ENCODE results near the gene ILDR2. TPM values are rescaled to one million over a fixed set of nuclear protein-coding genes. Genes with fewer than 3 reads are reported as not detected.
A peak's percentile ranks its signal among the peaks of the same experiment; 100 is the strongest.

Gene ILDR2
- total RNA-seq, 1 donor from 2014 or later = 2.6 TPM

- Histone ChIP-seq H3K9me3 (ENCODE audit: control insufficient read depth in 3 of 3, low read length in 3 of 3) (no peaks in the 10 kb centered on the region), H3K4me1 (ENCODE audit: control insufficient read depth in 3 of 3, insufficient read depth in 3 of 3, low read length in 3 of 3) (peaks cover 4 to 10% (median 4%) of the 10 kb centered on the region in 3 donors), H3K36me3 (ENCODE audit: control insufficient read depth in 3 of 3, insufficient read depth in 3 of 3, low read length in 3 of 3) (no peaks in the 10 kb centered on the region), H3K9ac (ENCODE audit: low read depth in 1 of 3, low read length in 3 of 3) (no peak overlapping the region), H3K27ac (ENCODE audit: low read depth, low read length) (no peak overlapping the region), H3K27me3 (ENCODE audit: control insufficient read depth in 3 of 3, insufficient read depth in 3 of 3, low read length in 3 of 3) (peaks cover 4 to 14% (median 7%) of the 10 kb centered on the region in 3 donors), H3K4me3 (ENCODE audit: low read length in 3 of 3) (no peak overlapping the region)
These were observed 25.2 kb downstream of the ILDR2 start for GRCh38 chr1:166950156-166950555.

DNA sequence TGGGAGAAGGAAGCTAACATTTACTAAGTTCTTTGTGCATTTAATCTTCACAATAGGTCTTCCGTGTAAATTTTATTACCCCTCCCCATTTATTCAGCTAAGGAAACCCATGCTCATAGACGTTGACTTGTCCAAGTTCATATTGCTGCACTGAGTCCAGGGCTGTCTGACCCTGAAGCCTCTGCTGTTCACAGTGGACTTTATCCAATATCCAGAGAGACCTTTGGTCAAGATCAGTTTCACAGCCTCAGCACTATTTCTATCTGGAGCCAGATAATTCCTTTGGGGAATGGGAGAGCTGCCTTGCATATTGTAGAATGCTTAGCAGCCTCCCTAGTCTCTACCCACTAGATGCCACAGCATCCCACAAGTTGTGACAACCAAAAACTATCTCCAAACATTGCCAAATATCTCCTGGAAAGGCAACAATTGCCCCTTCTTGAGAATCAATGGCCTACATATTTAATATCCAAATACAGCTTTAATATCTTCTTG is 26.4 kb downstream of the ILDR2 start:
- no peaks in the 10 kb centered on the region for H3K9me3 ChIP-seq (ENCODE audit: control insufficient read depth in 3 of 3, low read length in 3 of 3)
- no peak overlapping the region for H3K9ac ChIP-seq (ENCODE audit: low read depth in 1 of 3, low read length in 3 of 3)
- peaks cover 4 to 10% (median 4%) of the 10 kb centered on the region in 3 donors for H3K4me1 ChIP-seq (ENCODE audit: control insufficient read depth in 3 of 3, insufficient read depth in 3 of 3, low read length in 3 of 3)
- H3K27me3 ChIP-seq (ENCODE audit: control insufficient read depth in 3 of 3, insufficient read depth in 3 of 3, low read length in 3 of 3) = peaks cover 4 to 14% (median 7%) of the 10 kb centered on the region in 3 donors
- H3K36me3 ChIP-seq (ENCODE audit: control insufficient read depth in 3 of 3, insufficient read depth in 3 of 3, low read length in 3 of 3) = no peaks in the 10 kb centered on the region
- no peak overlapping the region for H3K27ac ChIP-seq (ENCODE audit: low read depth, low read length)
- H3K4me3 ChIP-seq (ENCODE audit: low read length in 3 of 3) = no peak overlapping the region

DNA sequence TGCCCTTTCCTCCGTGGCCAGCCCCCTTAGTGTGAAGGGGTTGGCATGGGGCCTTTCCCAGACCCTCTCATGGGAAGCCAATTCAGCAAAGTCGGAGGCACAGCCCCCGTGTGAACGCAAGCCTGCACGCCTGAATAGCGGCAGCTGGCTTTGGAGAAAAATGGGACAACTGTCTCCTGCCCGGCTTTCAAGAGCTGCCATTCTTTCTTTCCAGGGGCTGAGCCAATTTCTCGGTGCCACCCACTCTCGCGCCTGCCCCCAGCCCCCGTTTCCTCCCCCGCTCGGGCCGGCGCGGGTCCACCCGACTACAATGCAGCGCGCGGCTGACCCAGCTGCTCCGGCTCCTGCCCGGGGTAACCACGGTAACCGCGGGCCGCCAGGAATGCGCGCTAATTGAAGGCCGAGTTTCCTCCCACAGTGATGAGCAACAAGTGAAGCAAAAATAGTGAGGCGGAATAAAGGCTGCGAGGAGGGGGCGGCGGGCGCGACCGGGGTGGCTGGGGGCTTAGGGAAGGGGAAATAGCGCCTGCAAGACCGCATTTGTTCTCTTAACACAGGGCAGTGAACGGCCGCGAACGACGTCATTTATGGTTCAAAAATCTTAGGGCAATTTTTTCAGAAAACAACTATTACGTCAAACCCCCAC is 27.8 kb downstream of the ILDR2 start:
- peaks cover 4 to 10% (median 4%) of the 10 kb centered on the region in 3 donors for H3K4me1 ChIP-seq (ENCODE audit: control insufficient read depth in 3 of 3, insufficient read depth in 3 of 3, low read length in 3 of 3)
- H3K9me3 ChIP-seq (ENCODE audit: control insufficient read depth in 3 of 3, low read length in 3 of 3) = no peaks in the 10 kb centered on the region
- H3K4me3 ChIP-seq (ENCODE audit: low read length in 3 of 3) = peak overlapping the region; percentile 38 to 49 (median 39)
- H3K27ac ChIP-seq (ENCODE audit: low read depth, low read length) = no peak overlapping the region
- H3K36me3 ChIP-seq (ENCODE audit: control insufficient read depth in 3 of 3, insufficient read depth in 3 of 3, low read length in 3 of 3) = no peaks in the 10 kb centered on the region
- peaks cover 4 to 14% (median 7%) of the 10 kb centered on the region in 3 donors for H3K27me3 ChIP-seq (ENCODE audit: control insufficient read depth in 3 of 3, insufficient read depth in 3 of 3, low read length in 3 of 3)
- H3K9ac ChIP-seq (ENCODE audit: low read depth in 1 of 3, low read length in 3 of 3) = peak overlapping the region; percentile 16 to 58 (median 26)

GRCh38 chr1:166944186-166944967 is 31.0 kb downstream of the ILDR2 start:
- H3K4me1 ChIP-seq (ENCODE audit: control insufficient read depth in 3 of 3, insufficient read depth in 3 of 3, low read length in 3 of 3) = peaks cover 4 to 6% (median 4%) of the 10 kb centered on the region in 3 donors
- peaks cover 4 to 12% (median 7%) of the 10 kb centered on the region in 3 donors for H3K27me3 ChIP-seq (ENCODE audit: control insufficient read depth in 3 of 3, insufficient read depth in 3 of 3, low read length in 3 of 3)
- no peak overlapping the region for H3K4me3 ChIP-seq (ENCODE audit: low read length in 3 of 3)
- no peaks in the 10 kb centered on the region for H3K9me3 ChIP-seq (ENCODE audit: control insufficient read depth in 3 of 3, low read length in 3 of 3)
- H3K27ac ChIP-seq (ENCODE audit: low read depth, low read length) = no peak overlapping the region
- no peaks in the 10 kb centered on the region for H3K36me3 ChIP-seq (ENCODE audit: control insufficient read depth in 3 of 3, insufficient read depth in 3 of 3, low read length in 3 of 3)
- no peak overlapping the region for H3K9ac ChIP-seq (ENCODE audit: low read depth in 1 of 3, low read length in 3 of 3)

GRCh38 chr1:166939741-166940375 is 35.5 kb downstream of the ILDR2 start:
- no peak overlapping the region for H3K9ac ChIP-seq (ENCODE audit: low read depth in 1 of 3, low read length in 3 of 3)
- H3K27me3 ChIP-seq (ENCODE audit: control insufficient read depth in 3 of 3, insufficient read depth in 3 of 3, low read length in 3 of 3) = peaks cover 0 to 4% (median 0%) of the 10 kb centered on the region in 3 donors
- H3K4me3 ChIP-seq (ENCODE audit: low read length in 3 of 3) = no peak overlapping the region
- H3K36me3 ChIP-seq (ENCODE audit: control insufficient read depth in 3 of 3, insufficient read depth in 3 of 3, low read length in 3 of 3) = no peaks in the 10 kb centered on the region
- no peaks in the 10 kb centered on the region for H3K4me1 ChIP-seq (ENCODE audit: control insufficient read depth in 3 of 3, insufficient read depth in 3 of 3, low read length in 3 of 3)
- no peaks in the 10 kb centered on the region for H3K9me3 ChIP-seq (ENCODE audit: control insufficient read depth in 3 of 3, low read length in 3 of 3)
- H3K27ac ChIP-seq (ENCODE audit: low read depth, low read length) = no peak overlapping the region

GRCh38 chr1:166937962-166938361 is 37.4 kb downstream of the ILDR2 start:
- no peak overlapping the region for H3K27ac ChIP-seq (ENCODE audit: low read depth, low read length)
- peaks cover 0 to 8% (median 0%) of the 10 kb centered on the region in 3 donors for H3K4me1 ChIP-seq (ENCODE audit: control insufficient read depth in 3 of 3, insufficient read depth in 3 of 3, low read length in 3 of 3)
- H3K36me3 ChIP-seq (ENCODE audit: control insufficient read depth in 3 of 3, insufficient read depth in 3 of 3, low read length in 3 of 3) = no peaks in the 10 kb centered on the region
- H3K9ac ChIP-seq (ENCODE audit: low read depth in 1 of 3, low read length in 3 of 3) = no peak overlapping the region
- peaks cover 0 to 4% (median 0%) of the 10 kb centered on the region in 3 donors for H3K27me3 ChIP-seq (ENCODE audit: control insufficient read depth in 3 of 3, insufficient read depth in 3 of 3, low read length in 3 of 3)
- no peak overlapping the region for H3K4me3 ChIP-seq (ENCODE audit: low read length in 3 of 3)
- no peaks in the 10 kb centered on the region for H3K9me3 ChIP-seq (ENCODE audit: control insufficient read depth in 3 of 3, low read length in 3 of 3)

GRCh38 chr1:166937329-166937728 is 38.0 kb downstream of the ILDR2 start:
- Histone ChIP-seq H3K4me3 (ENCODE audit: low read length in 3 of 3) (no peak overlapping the region), H3K4me1 (ENCODE audit: control insufficient read depth in 3 of 3, insufficient read depth in 3 of 3, low read length in 3 of 3) (peaks cover 0 to 8% (median 0%) of the 10 kb centered on the region in 3 donors), H3K9ac (ENCODE audit: low read depth in 1 of 3, low read length in 3 of 3) (no peak overlapping the region), H3K9me3 (ENCODE audit: control insufficient read depth in 3 of 3, low read length in 3 of 3) (no peaks in the 10 kb centered on the region), H3K36me3 (ENCODE audit: control insufficient read depth in 3 of 3, insufficient read depth in 3 of 3, low read length in 3 of 3) (no peaks in the 10 kb centered on the region), H3K27ac (ENCODE audit: low read depth, low read length) (no peak overlapping the region), H3K27me3 (ENCODE audit: control insufficient read depth in 3 of 3, insufficient read depth in 3 of 3, low read length in 3 of 3) (peaks cover 0 to 4% (median 0%) of the 10 kb centered on the region in 3 donors)

- Histone ChIP-seq H3K4me3 (ENCODE audit: low read length in 3 of 3) (no peak overlapping the region), H3K4me1 (ENCODE audit: control insufficient read depth in 3 of 3, insufficient read depth in 3 of 3, low read length in 3 of 3) (peaks cover 0 to 8% (median 0%) of the 10 kb centered on the region in 3 donors), H3K36me3 (ENCODE audit: control insufficient read depth in 3 of 3, insufficient read depth in 3 of 3, low read length in 3 of 3) (no peaks in the 10 kb centered on the region), H3K9me3 (ENCODE audit: control insufficient read depth in 3 of 3, low read length in 3 of 3) (no peaks in the 10 kb centered on the region), H3K9ac (ENCODE audit: low read depth in 1 of 3, low read length in 3 of 3) (no peak overlapping the region), H3K27me3 (ENCODE audit: control insufficient read depth in 3 of 3, insufficient read depth in 3 of 3, low read length in 3 of 3) (peaks cover 0 to 4% (median 3%) of the 10 kb centered on the region in 3 donors), H3K27ac (ENCODE audit: low read depth, low read length) (no peak overlapping the region)
These were observed 41.7 kb downstream of the ILDR2 start for GRCh38 chr1:166933633-166934032.

GRCh38 chr1:166933140-166933539 is 42.2 kb downstream of the ILDR2 start:
- Histone ChIP-seq H3K9me3 (ENCODE audit: control insufficient read depth in 3 of 3, low read length in 3 of 3) (no peaks in the 10 kb centered on the region), H3K9ac (ENCODE audit: low read depth in 1 of 3, low read length in 3 of 3) (no peak overlapping the region), H3K4me3 (ENCODE audit: low read length in 3 of 3) (no peak overlapping the region), H3K4me1 (ENCODE audit: control insufficient read depth in 3 of 3, insufficient read depth in 3 of 3, low read length in 3 of 3) (peaks cover 0 to 8% (median 0%) of the 10 kb centered on the region in 3 donors), H3K27me3 (ENCODE audit: control insufficient read depth in 3 of 3, insufficient read depth in 3 of 3, low read length in 3 of 3) (peaks cover 0 to 4% (median 3%) of the 10 kb centered on the region in 3 donors), H3K36me3 (ENCODE audit: control insufficient read depth in 3 of 3, insufficient read depth in 3 of 3, low read length in 3 of 3) (no peaks in the 10 kb centered on the region), H3K27ac (ENCODE audit: low read depth, low read length) (no peak overlapping the region)

All from skeletal muscle tissue (tissue), 4 donors.